Left lung (tissue), 14 donors: ENCODE data around the gene HMGCL. TPM values are rescaled to one million over a fixed set of nuclear protein-coding genes. Genes with fewer than 3 reads are reported as not detected.
A peak's percentile ranks its signal among the peaks of the same experiment; 100 is the strongest.

ENCODE experiments used
- ATAC-seq: fragments of 200-7000 bp; cut with Tn5 transposase; one replicate; pipeline ENCODE4 v1.9.1; 2020; ENCODE audit warnings: moderate library complexity
- DNase-seq, 4 donors: peaks; one replicate each; pipeline ENCODE4 v3.0.0-alpha.2; 2013 to 2020
- H3K27ac ChIP-seq, 2 donors: fragments of 200-600 bp; sonication (generic) in 1 of 2; one replicate each; pipeline versions ENCODE4 v1.5.0 to v1.8.0; 2020 to 2021
- H3K27me3 ChIP-seq, 2 donors: fragments of 200-600 bp; sonication (generic) in 1 of 2; one replicate each; pipeline versions ENCODE4 v1.5.0 to v1.8.0; 2020 to 2021
- H3K36me3 ChIP-seq, 2 donors: fragments of 200-600 bp; sonication (generic) in 1 of 2; one replicate each; pipeline versions ENCODE4 v1.5.0 to v1.8.0; 2020 to 2021
- H3K4me1 ChIP-seq, 2 donors: fragments of 200-600 bp; one replicate each; pipeline ENCODE4 v1.8.0; 2021
- H3K4me3 ChIP-seq, 2 donors: fragments of 200-600 bp; sonication (generic) in 1 of 2; one replicate each; pipeline versions ENCODE4 v1.5.0 to v1.8.0; 2020 to 2021; ENCODE audit warnings: mild to moderate bottlenecking in 1 of 2
- H3K9me3 ChIP-seq, 2 donors: fragments of 200-600 bp; sonication (generic) in 1 of 2; one replicate each; pipeline versions ENCODE4 v1.5.0 to v1.8.0; 2020 to 2021
- CTCF ChIP-seq, 2 donors: fragments of 200-600 bp; sonication (generic) in 1 of 2; IDR thresholded peaks; one replicate each; pipeline versions ENCODE4 v1.5.0 to v1.8.0; 2021; ENCODE audit warnings: antibody characterized with exemption in 2 of 2
- intact Hi-C, 2 donors: fragments of 100-400 bp; cut with DNase I; formaldehyde crosslinking; loops; one replicate each; pipeline versions ENCODE4 v1.11.2 to v1.14.2; 2022
- long read RNA-seq, 12 donors: library from polyadenylated mRNA in 2 of 12; unstranded in 2 of 12; transcript quantifications; one replicate each; pipeline ENCODE4 v2.0.0 and lab custom pipeline, GENCODE V29; 2019 to 2026
- polyA plus RNA-seq, 6 donors: library from polyadenylated mRNA; unstranded; fragments of 120-200 nt; gene quantifications; one replicate each; pipeline ENCODE4 v1.2.1, GENCODE V29; 2013; ENCODE audit not compliant: insufficient read length in 6 of 6
- total RNA-seq, 2 donors: library from RNA; stranded (reverse); fragmentation: NEBNext Ultra II Directional; extraction: Animal tissue kit (Norgen Biotek cat#: 25700); gene quantifications; one replicate each; pipeline ENCODE4 v1.2.1, GENCODE V29; 2021
- donor health status: DM: no; HTN: yes; CAD: no.
- donor health status: DM: no; HTN: no; CAD: no.

HMGCL gene
- total RNA-seq, result 10 to 100 TPM; 34.1 to 51.3 TPM
- polyA plus RNA-seq, result 10 to 100 TPM; 32.3 to 37.1 (median 34.8) TPM
- long read RNA-seq, donor 1, transcript HMGCL-203 (9 exons, 1,600 nt), result major isoform, 14 of 15 reads
- long read RNA-seq, donor 1, partial matches to known transcripts, result 0 of 15 reads
- long read RNA-seq, donor 1, other reads (novel, unspliced or antisense), result 0 of 15 reads
- long read RNA-seq, donor 2, transcript HMGCL-203 (9 exons, 1,600 nt), result major isoform, 17 of 30 reads
- long read RNA-seq, donor 2, partial matches to known transcripts, result 11 of 30 reads
- long read RNA-seq, donor 2, other reads (novel, unspliced or antisense), result 0 of 30 reads
- long read RNA-seq, donor 3, transcript HMGCL-203 (9 exons, 1,600 nt), result major isoform, 9 of 10 reads
- long read RNA-seq, donor 3, partial matches to known transcripts, result 0 of 10 reads
- long read RNA-seq, donor 3, other reads (novel, unspliced or antisense), result 0 of 10 reads
- long read RNA-seq, donor 4, transcript HMGCL-203 (9 exons, 1,600 nt), result major isoform, 78 of 87 reads
- long read RNA-seq, donor 4, partial matches to known transcripts, result 3 of 87 reads
- long read RNA-seq, donor 4, other reads (novel, unspliced or antisense), result 6 of 87 reads
- long read RNA-seq, donor 5, transcript HMGCL-203 (9 exons, 1,600 nt), result major isoform, 12 of 15 reads
- long read RNA-seq, donor 5, partial matches to known transcripts, result 0 of 15 reads
- long read RNA-seq, donor 5, other reads (novel, unspliced or antisense), result 0 of 15 reads
- long read RNA-seq, donor 6, transcript HMGCL-203 (9 exons, 1,600 nt), result major isoform, 8 of 9 reads
- long read RNA-seq, donor 6, partial matches to known transcripts, result 0 of 9 reads
- long read RNA-seq, donor 6, other reads (novel, unspliced or antisense), result 0 of 9 reads
- long read RNA-seq, donor 7, transcript HMGCL-203 (9 exons, 1,600 nt), result major isoform, 6 of 8 reads
- long read RNA-seq, donor 7, partial matches to known transcripts, result 0 of 8 reads
- long read RNA-seq, donor 7, other reads (novel, unspliced or antisense), result 0 of 8 reads
- long read RNA-seq, donor 8, transcript HMGCL-203 (9 exons, 1,600 nt), result major isoform, 12 of 21 reads
- long read RNA-seq, donor 8, partial matches to known transcripts, result 8 of 21 reads
- long read RNA-seq, donor 8, other reads (novel, unspliced or antisense), result 0 of 21 reads
- long read RNA-seq, donor 9, result 0 reads
- long read RNA-seq, donor 10, transcript HMGCL-203 (9 exons, 1,600 nt), result major isoform, 67 of 78 reads
- long read RNA-seq, donor 10, partial matches to known transcripts, result 1 of 78 reads
- long read RNA-seq, donor 10, other reads (novel, unspliced or antisense), result 7 of 78 reads
- long read RNA-seq, donor 11, partial matches to known transcripts, result 0 of 4 reads
- long read RNA-seq, donor 11, other reads (novel, unspliced or antisense), result 0 of 4 reads
- long read RNA-seq, donor 12, transcript HMGCL-203 (9 exons, 1,600 nt), result major isoform, 10 of 11 reads
- long read RNA-seq, donor 12, partial matches to known transcripts, result 0 of 11 reads
- long read RNA-seq, donor 12, other reads (novel, unspliced or antisense), result 0 of 11 reads

GRCh38 chr1:23825076-23825761 is at the start of gene HMGCL:
TSS of gene HMGCL (minus strand) at chr1:23825429. CDS start at chr1:23825415, 14 bp downstream.
- Histone ChIP-seq H3K27me3 (no peaks in the 10 kb centered on the region), H3K36me3 (no peaks in the 10 kb centered on the region), H3K4me1 (peaks cover 5 to 14% of the 10 kb centered on the region in 2 donors), H3K4me3 (peak within 1 kb of the TSS; percentile 77 to 95), H3K9me3 (no peaks in the 10 kb centered on the region), H3K27ac (peak within 1 kb of the TSS; percentile 92 to 93)
- TF ChIP-seq CTCF (IDR thresholded peaks at IDR 0.05), result no peak
- intact Hi-C loops, result no loop called here
- DNase-seq (peak; percentile 88 to 96 (median 94)), ATAC-seq (peak; percentile 100)

GRCh38 chr1:23872421-23872820 is 47.2 kb upstream of the HMGCL start:
- no peak for ATAC-seq
- H3K4me1 ChIP-seq, result peaks cover 0 to 19% of the 10 kb centered on the region in 2 donors
- H3K27ac ChIP-seq, result no peak overlapping the region
- intact Hi-C loops, result no loop called here
- DNase-seq, result no peak
- no peaks in the 10 kb centered on the region for H3K27me3 ChIP-seq
- no peak overlapping the region for H3K4me3 ChIP-seq
- TF ChIP-seq CTCF (IDR thresholded peaks at IDR 0.05), result no peak
- no peaks in the 10 kb centered on the region for H3K9me3 ChIP-seq
- H3K36me3 ChIP-seq, result no peaks in the 10 kb centered on the region

GRCh38 chr1:23869051-23869450 is 43.8 kb upstream of the HMGCL start:
- no peak for TF ChIP-seq CTCF (IDR thresholded peaks at IDR 0.05)
- H3K4me3 ChIP-seq, result peak overlapping the region; percentile 69 to 81
- H3K9me3 ChIP-seq, result no peaks in the 10 kb centered on the region
- H3K4me1 ChIP-seq, result peaks cover 0 to 43% of the 10 kb centered on the region in 2 donors
- H3K27ac ChIP-seq, result peak overlapping the region; percentile 68 to 89
- no peaks in the 10 kb centered on the region for H3K27me3 ChIP-seq
- H3K36me3 ChIP-seq, result peaks cover 0 to 9% of the 10 kb centered on the region in 2 donors
- intact Hi-C loops, result no loop called here
- DNase-seq, result peak in 1 of 4 donors; percentile 45
- peak; percentile 1 for ATAC-seq

GRCh38 chr1:23868557-23869016 is 43.4 kb upstream of the HMGCL start:
- intact Hi-C loops, result no loop called here
- Histone ChIP-seq H3K9me3 (no peaks in the 10 kb centered on the region), H3K27me3 (no peaks in the 10 kb centered on the region), H3K36me3 (peaks cover 0 to 14% of the 10 kb centered on the region in 2 donors), H3K27ac (peak overlapping the region; percentile 68 to 89), H3K4me1 (peaks cover 0 to 43% of the 10 kb centered on the region in 2 donors), H3K4me3 (peak overlapping the region; percentile 69 to 81)
- peak; percentile 26 to 57 for TF ChIP-seq CTCF (IDR thresholded peaks at IDR 0.05)
- ATAC-seq (peak; percentile 38), DNase-seq (no peak)
